Left renal cortex interstitium (tissue), 4 donors: ENCODE measurements around the gene DLGAP1. TPM values are rescaled to one million over a fixed set of nuclear protein-coding genes. Genes with fewer than 3 reads are reported as not detected.
A peak's percentile ranks its signal among the peaks of the same experiment; 100 is the strongest.

Experiments
- DNase-seq, 4 donors: peaks; one replicate each; pipeline ENCODE4 v3.0.0-alpha.2; 2013; ENCODE audit warnings: low read depth in 4 of 4, low spot score in 2 of 4, missing footprints in 1 of 4
- polyA plus RNA-seq, 4 donors: library from polyadenylated mRNA; unstranded; fragments of 120-200 nt; gene quantifications; one replicate each; pipeline ENCODE4 v1.2.1, GENCODE V29; 2013; ENCODE audit not compliant: insufficient read length in 4 of 4

Gene DLGAP1
- polyA plus RNA-seq, 4 donors: 4.1 to 5.3 (median 4.9) TPM

DNA sequence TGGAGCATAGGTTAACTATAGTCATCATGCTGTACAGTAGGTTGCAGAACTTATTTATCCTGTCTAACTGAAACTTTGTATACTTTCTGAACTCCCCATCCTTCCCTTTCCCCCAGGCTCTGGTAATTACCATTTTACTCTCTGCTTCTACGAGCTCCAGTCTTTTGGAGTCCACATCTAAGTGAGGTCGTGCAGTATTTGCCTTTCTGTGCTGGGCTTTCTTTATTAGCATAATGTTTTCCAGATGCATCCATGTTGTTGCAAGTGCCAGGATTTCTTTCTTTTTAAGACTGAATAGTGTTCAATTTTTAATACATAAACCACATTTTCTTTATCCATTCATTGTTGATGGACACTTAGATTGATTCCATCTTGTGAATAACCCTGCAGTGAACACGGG lies 541.0 kb downstream of the DLGAP1 start:
- DNase-seq: no peak

DNA sequence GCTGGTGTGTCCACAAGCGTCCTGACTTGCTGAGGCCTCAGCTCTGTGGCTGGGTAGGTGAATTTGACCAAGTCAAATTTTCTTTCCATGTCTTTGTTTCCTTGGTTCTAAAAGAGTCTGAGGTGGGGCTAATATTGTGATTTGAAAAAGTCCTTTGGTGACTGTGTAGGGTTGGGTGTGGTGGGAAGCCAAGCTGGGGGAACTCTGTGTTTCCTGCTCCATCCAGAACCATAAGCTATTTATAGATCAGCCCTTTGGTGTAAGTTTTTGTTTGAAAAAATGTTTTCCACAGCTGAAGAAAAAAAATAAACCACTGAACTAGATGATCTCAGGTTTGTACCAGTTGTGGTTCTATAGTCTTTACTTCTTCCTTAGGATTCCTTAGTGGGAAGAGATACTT lies 542.4 kb downstream of the DLGAP1 start:
- DNase-seq: no peak

- DNase-seq: no peak
Measured at GRCh38 chr18:3911413-3911812, 543.7 kb downstream of the DLGAP1 start.

DNA sequence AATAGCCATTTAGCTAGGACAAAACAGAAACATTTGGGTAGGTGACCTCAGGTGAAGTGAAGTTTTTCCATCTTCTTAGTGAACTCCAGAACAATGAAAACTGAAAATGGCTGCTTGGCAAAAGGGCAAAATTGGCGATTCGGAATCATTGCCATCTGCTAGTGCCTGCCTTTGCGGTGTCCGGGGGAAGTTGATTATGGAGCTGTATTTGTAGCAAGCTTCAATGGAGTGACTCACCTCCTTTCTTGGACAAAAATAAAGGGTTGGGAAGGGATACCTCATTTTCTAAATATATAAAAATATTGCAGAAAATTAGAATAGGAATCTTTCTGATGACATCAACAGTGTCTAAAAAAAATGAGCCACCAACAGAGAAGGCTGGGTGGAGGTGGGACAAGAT lies 544.6 kb downstream of the DLGAP1 start:
- DNase-seq: no peak

GRCh38 chr18:3907955-3908354 lies 547.2 kb downstream of the DLGAP1 start:
- DNase-seq: no peak

DNA sequence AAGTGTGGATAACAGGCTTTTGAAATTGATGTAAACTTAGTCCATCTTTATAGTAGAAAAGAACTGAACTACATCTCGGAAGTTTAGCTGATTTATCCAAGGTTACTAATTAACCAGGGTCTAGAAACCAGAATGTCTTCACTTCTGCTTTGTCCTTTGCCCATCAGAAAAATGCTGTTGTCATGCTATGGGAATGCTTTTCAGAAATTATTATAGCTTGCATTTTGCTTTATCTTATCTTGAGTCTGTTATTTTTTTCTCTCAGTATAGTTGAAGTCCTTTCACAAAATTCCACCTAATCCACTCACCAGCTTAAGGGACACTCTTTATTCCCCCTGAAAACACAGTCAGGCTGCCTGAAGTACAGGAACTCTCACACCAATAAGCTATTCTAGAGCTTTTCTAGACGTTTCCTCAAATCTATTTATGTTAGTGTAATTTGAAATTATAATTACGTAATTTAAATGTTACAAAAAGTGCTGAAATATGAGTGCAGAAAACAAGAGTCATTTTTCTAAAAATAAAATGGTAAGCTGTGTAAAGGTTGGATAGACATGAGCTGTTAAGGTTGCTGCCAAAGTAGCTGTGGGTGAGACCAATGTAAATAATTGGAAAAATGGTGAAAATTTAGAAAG lies 548.9 kb downstream of the DLGAP1 start:
- DNase-seq: no peak

DNA sequence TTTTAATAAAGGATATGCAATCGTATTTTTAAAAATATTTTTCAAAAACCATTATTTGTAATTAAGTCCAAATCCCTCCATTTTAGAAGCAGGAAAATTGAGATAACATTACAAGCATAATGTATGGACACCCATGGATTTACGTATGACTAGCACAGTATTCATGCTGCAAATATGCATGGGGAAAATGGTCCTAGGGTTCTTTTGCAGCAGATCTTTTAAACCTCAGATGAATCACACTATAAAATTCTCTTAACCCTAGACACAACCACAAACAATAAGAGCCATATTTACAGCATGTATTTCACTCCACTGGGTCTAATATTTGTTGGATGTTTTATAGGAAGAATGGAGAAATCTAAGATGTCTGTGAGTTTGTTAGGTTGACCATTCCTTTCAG lies 551.8 kb downstream of the DLGAP1 start:
- no peak for DNase-seq

GRCh38 chr18:3902676-3903075 lies 552.4 kb downstream of the DLGAP1 start:
- DNase-seq: no peak

DNA sequence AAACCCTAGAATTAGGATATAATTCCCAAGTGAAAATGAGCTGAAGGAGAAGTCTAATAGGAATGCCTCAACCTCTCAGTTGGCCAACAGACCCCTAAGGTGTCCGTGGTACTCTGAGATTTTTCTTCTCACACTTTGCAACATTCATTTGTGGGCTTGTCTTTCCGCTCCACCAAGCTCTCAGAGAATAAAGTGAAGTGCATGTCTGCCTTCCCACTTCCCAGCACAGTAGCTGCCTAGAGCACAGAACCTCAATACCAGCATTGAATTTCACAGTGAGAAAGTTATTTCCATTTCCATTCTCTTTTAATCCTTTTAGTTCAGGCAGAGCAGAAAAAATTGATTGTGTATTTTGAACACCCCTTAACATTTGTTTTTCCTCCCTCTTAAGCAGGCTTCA lies 553.3 kb downstream of the DLGAP1 start:
- peak in 1 of 4 donors; percentile 4 for DNase-seq

- no peak for DNase-seq
Measured at GRCh38 chr18:3901042-3901441, 554.1 kb downstream of the DLGAP1 start.

GRCh38 chr18:3900327-3900726 lies 554.8 kb downstream of the DLGAP1 start:
- no peak for DNase-seq

DNA sequence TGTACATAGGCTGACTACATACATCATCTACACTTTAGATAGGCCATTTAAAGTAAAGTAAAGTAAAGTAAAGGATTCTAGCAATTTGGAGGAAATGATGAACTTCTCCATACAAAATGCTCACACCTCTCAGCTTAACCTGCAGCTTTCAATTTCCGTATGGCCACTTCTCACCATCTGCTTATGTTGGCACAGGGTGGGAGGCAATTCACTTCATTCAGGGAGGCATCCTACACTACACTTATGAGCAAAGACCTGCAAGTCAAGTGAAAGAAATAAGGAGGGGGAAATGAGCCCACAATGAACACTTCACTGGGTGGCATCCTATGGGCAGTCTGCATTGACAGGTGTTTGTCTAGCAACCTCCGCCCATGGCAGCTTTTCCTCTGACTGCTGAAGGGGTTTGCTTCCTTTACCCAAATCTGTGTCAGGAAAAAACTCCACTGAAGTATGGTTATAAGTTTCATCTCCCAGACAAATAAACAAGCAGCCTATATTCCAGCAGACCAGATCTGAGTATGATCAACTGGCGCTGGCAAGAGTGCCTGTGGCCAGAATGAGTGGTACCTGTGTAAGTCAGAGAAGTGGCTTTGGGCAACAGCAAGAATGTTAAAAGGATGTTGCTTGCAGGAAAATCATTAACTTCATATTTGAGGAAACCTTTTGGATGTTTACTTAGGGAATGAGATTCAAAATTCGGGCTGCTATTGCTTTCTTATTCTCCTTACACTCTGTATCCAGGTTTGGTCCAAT lies 556.1 kb downstream of the DLGAP1 start:
- DNase-seq: no peak

GRCh38 chr18:3892152-3892551 lies 563.0 kb downstream of the DLGAP1 start:
- DNase-seq: no peak

GRCh38 chr18:3891245-3891644 lies 563.9 kb downstream of the DLGAP1 start:
- DNase-seq: no peak

- no peak for DNase-seq
Measured at GRCh38 chr18:3889803-3890202, 565.3 kb downstream of the DLGAP1 start.

GRCh38 chr18:3889121-3889520 lies 566.0 kb downstream of the DLGAP1 start:
- no peak for DNase-seq

DNA sequence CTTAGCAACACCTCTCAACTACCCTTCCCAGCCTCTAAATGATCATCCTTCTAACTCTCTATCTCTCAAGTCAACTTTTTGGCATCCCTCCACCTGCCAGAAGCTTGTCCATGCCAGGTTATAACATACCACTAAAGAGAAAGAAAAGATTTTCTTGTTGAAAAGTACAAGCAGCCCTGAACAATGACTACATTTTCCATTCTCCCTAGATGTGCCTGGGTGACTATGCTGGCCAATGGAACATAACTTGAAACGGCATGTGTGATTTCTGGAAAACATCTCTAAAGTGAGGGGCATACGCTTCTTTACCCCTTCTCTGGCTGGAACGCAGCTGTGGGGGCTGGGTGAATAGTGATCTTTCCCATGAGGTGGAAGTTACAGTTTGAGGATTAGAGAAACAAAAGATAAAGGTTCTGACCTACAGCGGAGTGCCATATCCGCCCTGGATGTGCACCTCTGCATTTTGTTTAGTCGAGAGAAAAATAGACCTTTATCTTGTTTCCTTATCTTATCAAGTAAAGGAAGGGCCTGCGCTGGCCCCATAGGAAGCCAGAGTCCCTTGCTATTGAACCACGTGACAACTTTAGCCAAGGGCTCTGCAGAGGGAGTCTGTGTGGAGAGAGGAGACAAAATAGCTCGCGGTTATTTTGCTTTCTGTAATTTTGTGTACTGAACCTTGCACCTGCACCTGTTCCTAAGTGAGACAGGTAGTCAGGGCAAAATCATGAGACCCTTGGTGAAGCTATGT lies 568.4 kb downstream of the DLGAP1 start:
- DNase-seq: no peak

DNA sequence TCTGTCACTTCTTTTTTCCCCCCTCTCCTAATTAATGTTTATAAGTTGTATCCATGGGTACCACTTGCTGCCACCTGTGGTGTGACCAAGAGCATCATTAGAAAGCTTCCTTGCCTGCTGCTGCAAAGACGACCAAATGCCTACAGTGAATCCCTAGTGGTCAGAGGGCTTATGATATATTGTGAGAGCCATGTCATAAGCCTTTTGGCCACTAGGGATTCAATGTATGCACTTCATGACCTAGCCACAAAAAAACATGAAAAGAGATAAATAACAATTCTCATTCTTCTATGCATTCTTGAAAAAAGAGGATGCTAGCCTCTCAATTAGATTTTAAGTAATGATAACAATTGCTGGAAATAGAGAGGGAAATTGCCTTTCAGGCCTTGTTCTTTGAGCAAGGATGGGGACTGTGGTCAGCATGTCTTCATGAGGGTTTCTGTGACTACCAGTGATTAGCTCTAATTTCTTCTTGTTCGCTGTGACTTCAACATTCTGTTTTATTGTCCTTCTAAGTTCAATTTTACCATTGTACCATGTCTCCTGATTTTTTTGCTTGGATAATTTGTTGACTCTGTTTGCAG lies 569.8 kb downstream of the DLGAP1 start:
- DNase-seq: no peak

DNA sequence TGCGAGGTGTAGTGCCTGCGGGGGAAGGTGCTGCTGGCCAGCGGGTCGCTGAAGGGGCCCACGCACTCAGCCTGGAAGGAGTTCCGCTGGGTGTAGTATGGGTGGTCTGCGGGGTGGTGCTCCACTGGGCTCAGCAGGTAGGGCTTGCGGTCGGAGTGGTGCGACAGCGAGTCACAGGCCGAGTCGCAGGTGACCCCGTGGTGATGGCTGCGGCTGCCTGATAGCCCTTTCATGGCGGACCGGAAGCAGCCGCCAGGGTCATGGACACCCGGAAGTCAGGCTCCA lies 575.3 kb downstream of the DLGAP1 start:
- DNase-seq: no peak

DNA sequence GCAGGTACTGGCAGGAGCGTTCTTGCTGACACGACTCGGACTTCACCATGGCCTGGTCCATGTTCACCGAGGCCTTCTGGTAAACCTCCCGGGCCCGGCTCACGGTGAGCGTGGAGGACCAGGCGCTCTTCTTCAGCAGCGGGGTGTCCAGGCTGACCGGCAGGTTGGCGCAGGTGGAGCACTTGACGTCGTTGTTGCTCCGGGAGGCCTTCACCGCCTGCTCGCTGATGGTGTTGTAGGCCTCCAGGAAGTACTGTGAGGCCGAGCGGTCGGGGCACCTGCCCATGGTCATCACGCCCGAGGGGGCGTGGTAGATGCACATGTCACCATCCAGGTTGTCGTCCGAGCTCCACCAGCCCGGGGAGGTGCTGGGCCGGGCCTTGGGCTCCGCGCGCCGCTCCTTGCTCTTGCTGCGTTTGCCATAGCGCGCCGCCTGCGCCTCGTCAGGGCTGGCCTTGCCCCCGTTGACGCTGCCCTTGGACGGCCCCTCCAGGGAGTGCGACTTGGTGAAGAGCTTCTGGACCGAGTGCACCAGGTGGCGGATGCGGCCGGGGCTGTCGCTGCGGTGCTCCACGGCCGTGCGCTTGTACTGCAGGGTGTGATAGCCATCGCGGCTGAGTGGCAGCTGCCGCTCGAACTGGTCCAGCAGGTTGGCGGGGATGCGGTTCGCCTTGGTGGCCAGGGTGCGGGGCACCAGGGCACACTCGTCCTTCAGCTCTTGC lies 575.8 kb downstream of the DLGAP1 start:
- DNase-seq: no peak

DNA sequence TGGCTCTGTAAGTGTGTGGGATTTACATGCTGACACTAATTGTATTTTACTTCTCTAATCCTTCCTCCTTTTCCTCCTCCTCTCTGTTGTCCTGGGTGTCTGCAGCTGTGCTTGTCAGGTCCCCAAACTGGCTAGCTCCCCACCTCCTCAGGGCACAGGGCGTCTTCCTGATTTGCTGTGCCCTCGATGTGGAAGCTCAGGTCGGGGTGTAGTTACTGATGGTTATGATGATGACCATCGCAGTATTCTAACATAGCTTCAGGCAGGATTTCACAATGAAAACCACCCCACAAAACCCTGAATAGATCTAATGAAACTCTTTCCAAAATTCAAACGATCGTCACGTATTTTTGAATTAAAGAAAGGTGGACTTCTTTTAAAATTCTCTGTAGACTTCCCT lies 576.7 kb downstream of the DLGAP1 start:
- no peak for DNase-seq
